Loucy (cell line): ENCODE results near the gene ATRIP.

Experiments
- H2AFZ ChIP-seq: fragments of 200-600 bp; sonication (generic); 2 replicates; pipeline ENCODE4 v1.6.0; 2016; ENCODE audit warnings: antibody characterized with exemption, mild to moderate bottlenecking, low read length, moderate library complexity
- H3F3A ChIP-seq: fragments of 200-600 bp; 2 replicates; pipeline ENCODE4 v1.6.0; 2016; ENCODE audit warnings: antibody characterized with exemption, low read depth, mild to moderate bottlenecking
- H3K27me3 ChIP-seq: fragments of 200-600 bp; sonication (generic); 2 replicates; pipeline ENCODE4 v1.6.1; 2014; ENCODE audit warnings: low read length, mild to moderate bottlenecking; ENCODE audit not compliant: insufficient read depth, poor library complexity, severe bottlenecking
- H3K36me3 ChIP-seq: fragments of 200-600 bp; sonication (generic); 2 replicates; pipeline ENCODE4 v1.6.1; 2016; ENCODE audit warnings: low read length; ENCODE audit not compliant: insufficient read depth
- H3K4me1 ChIP-seq: fragments of 200-600 bp; sonication (generic); 2 replicates; pipeline ENCODE4 v1.5.1; 2014; ENCODE audit warnings: low read length, mild to moderate bottlenecking; ENCODE audit not compliant: insufficient read depth, poor library complexity, severe bottlenecking
- H3K4me2 ChIP-seq: fragments of 200-600 bp; sonication (generic); 2 replicates; pipeline ENCODE4 v1.6.0; 2014; ENCODE audit warnings: antibody characterized with exemption, low read length, low read depth, mild to moderate bottlenecking; ENCODE audit not compliant: poor library complexity, severe bottlenecking
- H3K4me3 ChIP-seq: fragments of 200-600 bp; sonication (generic); 2 replicates; pipeline ENCODE4 v1.5.1; 2014; ENCODE audit warnings: low read length, mild to moderate bottlenecking, mixed read lengths; ENCODE audit not compliant: poor library complexity, severe bottlenecking
- H3K79me2 ChIP-seq: fragments of 200-600 bp; sonication (generic); 2 replicates; pipeline ENCODE4 v1.6.1; 2014; ENCODE audit warnings: low read length; ENCODE audit not compliant: insufficient read depth
- H3K9ac ChIP-seq: fragments of 200-600 bp; sonication (generic); 2 replicates; pipeline ENCODE4 v1.6.0; 2014; ENCODE audit warnings: mild to moderate bottlenecking, low read depth, low read length, moderate library complexity; ENCODE audit not compliant: poor library complexity, severe bottlenecking
- H3K9me2 ChIP-seq: fragments of 200-600 bp; sonication (generic); replicated peaks from 2 replicates; pipeline ENCODE4 v1.6.1; 2016; ENCODE audit warnings: low read depth, low read length, mixed read lengths
- H3K9me3 ChIP-seq: fragments of 200-600 bp; sonication (generic); 2 replicates; pipeline ENCODE4 v1.6.1; 2014; ENCODE audit warnings: mild to moderate bottlenecking, antibody characterized with exemption, low read length, low read depth; ENCODE audit not compliant: insufficient read depth
- H4K20me1 ChIP-seq: fragments of 200-600 bp; sonication (generic); 2 replicates; pipeline ENCODE4 v1.6.0; 2014; ENCODE audit warnings: antibody characterized with exemption, low read length, mild to moderate bottlenecking; ENCODE audit not compliant: insufficient read depth, poor library complexity, severe bottlenecking
- CTCF ChIP-seq: fragments of 200-600 bp; sonication (generic); conservative IDR thresholded peaks from 2 replicates; pipeline ENCODE4 v1.5.1; 2014; ENCODE audit warnings: mild to moderate bottlenecking, antibody characterized with exemption, low read length
- EZH2phosphoT487 ChIP-seq: fragments of 200-600 bp; IDR thresholded peaks from 2 replicates; pipeline ENCODE4 v1.6.1; 2018; ENCODE audit warnings: antibody characterized with exemption, mild to moderate bottlenecking, moderate library complexity, borderline replicate concordance

ATRIP gene

DNA sequence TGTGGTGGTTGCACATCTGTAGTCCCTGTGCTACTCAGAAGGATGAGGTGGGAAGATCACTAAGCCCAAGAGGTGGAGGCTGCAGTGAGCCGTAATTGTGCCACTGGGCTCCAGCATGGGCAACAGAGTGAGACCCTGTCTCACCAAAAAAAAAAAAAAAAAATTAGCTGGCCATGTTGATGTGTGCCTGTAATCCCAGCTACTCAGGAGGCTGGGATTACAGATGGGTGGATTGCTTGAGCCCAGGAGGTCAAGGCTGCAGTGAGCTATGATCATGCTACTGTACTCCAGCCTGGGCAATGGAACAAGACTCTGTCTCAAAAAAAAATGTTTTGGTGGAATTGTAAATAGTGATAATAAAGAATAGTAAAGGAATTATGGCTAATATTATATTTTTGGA, 9.9 kb downstream of the ATRIP start:
- no peak overlapping the region for H3K9ac ChIP-seq
- no peak overlapping the region for H3K4me2 ChIP-seq
- H4K20me1 ChIP-seq, result no peaks in the 10 kb centered on the region
- H2AFZ ChIP-seq, result no peak overlapping the region
- H3K79me2 ChIP-seq, result no peaks in the 10 kb centered on the region
- no peaks in the 10 kb centered on the region for H3K27me3 ChIP-seq
- peaks cover 42% of the 10 kb centered on the region; the same call in 1 of the 2 replicates for H3K36me3 ChIP-seq
- no peaks in the 10 kb centered on the region for H3F3A ChIP-seq
- H3K4me1 ChIP-seq, result no peaks in the 10 kb centered on the region
- no peak overlapping the region for H3K4me3 ChIP-seq
- no peak for TF ChIP-seq CTCF
- TF ChIP-seq EZH2phosphoT487, result no peak
- no peaks in the 10 kb centered on the region for H3K9me3 ChIP-seq
- no peaks in the 10 kb centered on the region for H3K9me2 ChIP-seq

DNA sequence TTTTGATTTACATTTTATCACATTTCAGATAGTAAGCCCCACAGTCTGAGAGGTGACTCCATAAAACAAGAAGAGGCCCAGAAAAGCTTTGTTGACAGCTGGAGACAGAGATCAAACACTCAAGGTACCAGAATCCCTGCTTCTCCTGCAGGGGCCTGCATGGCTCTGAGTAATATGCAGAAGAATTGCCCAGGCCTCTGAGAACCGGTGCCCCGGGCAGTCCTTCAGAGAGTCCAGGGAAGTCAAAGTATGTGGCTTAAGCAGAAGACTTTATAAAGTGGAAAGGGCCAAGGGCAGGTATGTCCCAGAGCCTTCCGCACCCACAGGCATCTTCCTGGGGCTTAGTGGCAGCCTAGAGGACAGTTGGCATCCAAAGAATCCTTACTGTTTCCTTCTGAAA, 12.8 kb downstream of the ATRIP start:
- Histone ChIP-seq H4K20me1 (no peaks in the 10 kb centered on the region), H3K4me2 (no peak overlapping the region), H3K4me1 (no peaks in the 10 kb centered on the region), H3F3A (no peaks in the 10 kb centered on the region), H3K36me3 (peaks cover 33% of the 10 kb centered on the region; the same call in 1 of the 2 replicates), H3K9me2 (no peaks in the 10 kb centered on the region), H3K9ac (no peak overlapping the region), H3K4me3 (no peak overlapping the region), H3K9me3 (no peaks in the 10 kb centered on the region), H3K27me3 (no peaks in the 10 kb centered on the region), H2AFZ (no peak overlapping the region), H3K79me2 (no peaks in the 10 kb centered on the region)
- TF ChIP-seq CTCF, result no peak
- TF ChIP-seq EZH2phosphoT487, result no peak

GRCh38 chr3:48459773-48460516, 13.4 kb downstream of the ATRIP start:
- Histone ChIP-seq H2AFZ (no peak overlapping the region), H3K27me3 (no peaks in the 10 kb centered on the region), H3F3A (no peaks in the 10 kb centered on the region), H3K4me1 (no peaks in the 10 kb centered on the region), H3K4me3 (no peak overlapping the region), H3K4me2 (no peak overlapping the region), H3K36me3 (peaks cover 30% of the 10 kb centered on the region; the same call in 1 of the 2 replicates), H3K9me3 (no peaks in the 10 kb centered on the region), H3K9me2 (no peaks in the 10 kb centered on the region), H3K9ac (no peak overlapping the region), H3K79me2 (no peaks in the 10 kb centered on the region), H4K20me1 (no peaks in the 10 kb centered on the region)
- TF ChIP-seq EZH2phosphoT487 (no peak), CTCF (no peak)
